Activated CD8-positive, alpha-beta memory T cell treated with anti-CD3 and anti-CD28 coated beads, Interleukin-2, amount 50 U/mL, for 1 hour (primary cell): Measurements from ENCODE around the gene P2RX3.
"Not testable (repeated sequence)": the region's sequence is repeated elsewhere in the genome, so short reads cannot be mapped to it uniquely, and the experiment has no call there.

Experiments
- DNase-seq: peaks from one replicate; pipeline ENCODE4 v3.0.0-alpha.2; 2020; ENCODE audit errors: extremely low read depth

Gene P2RX3

GRCh38 chr11:57349491-57350274 is 11.5 kb downstream of the P2RX3 start:
- no peak for DNase-seq

- no peak for DNase-seq
Measured at GRCh38 chr11:57353036-57353435, 14.9 kb downstream of the P2RX3 start.

GRCh38 chr11:57353446-57353845 is 15.3 kb downstream of the P2RX3 start:
- DNase-seq: no peak

- no peak for DNase-seq
Measured at GRCh38 chr11:57353852-57354251, 15.7 kb downstream of the P2RX3 start.

GRCh38 chr11:57354699-57355098 is 16.5 kb downstream of the P2RX3 start:
- no peak for DNase-seq

- DNase-seq: no peak
Measured at GRCh38 chr11:57356268-57356667, 18.1 kb downstream of the P2RX3 start.

- DNase-seq: no peak
Measured at GRCh38 chr11:57357310-57357709, 19.2 kb downstream of the P2RX3 start.

- no peak for DNase-seq
Measured at GRCh38 chr11:57357856-57358255, 19.7 kb downstream of the P2RX3 start.

GRCh38 chr11:57358543-57358961 is 20.4 kb downstream of the P2RX3 start:
- no peak for DNase-seq

GRCh38 chr11:57358991-57359390 is 20.8 kb downstream of the P2RX3 start:
- DNase-seq: no peak

- DNase-seq: no peak
Measured at GRCh38 chr11:57359396-57359795, 21.2 kb downstream of the P2RX3 start.

- DNase-seq: no peak
Measured at GRCh38 chr11:57359896-57360690, 21.9 kb downstream of the P2RX3 start.

GRCh38 chr11:57360991-57361390 is 22.8 kb downstream of the P2RX3 start:
- no peak for DNase-seq

- not testable (repeated sequence) for DNase-seq
Measured at GRCh38 chr11:57361420-57361819, 23.3 kb downstream of the P2RX3 start.

- DNase-seq: no peak
Measured at GRCh38 chr11:57361926-57362325, 23.8 kb downstream of the P2RX3 start.

GRCh38 chr11:57363131-57364080 is 25.3 kb downstream of the P2RX3 start:
- no peak for DNase-seq

- DNase-seq: no peak
Measured at GRCh38 chr11:57364851-57365660, 26.9 kb downstream of the P2RX3 start.

- no peak for DNase-seq
Measured at GRCh38 chr11:57368106-57368844, 30.1 kb downstream of the P2RX3 start.

- no peak for DNase-seq
Measured at GRCh38 chr11:57368845-57369232, 30.7 kb downstream of the P2RX3 start.

GRCh38 chr11:57370251-57370650 is 32.1 kb downstream of the P2RX3 start:
- no peak for DNase-seq
